Measurements from ENCODE around the gene METAP2.
"Not testable (repeated sequence)": the region's sequence is repeated elsewhere in the genome, so short reads cannot be mapped to it uniquely, and the experiment has no call there.

DNA sequence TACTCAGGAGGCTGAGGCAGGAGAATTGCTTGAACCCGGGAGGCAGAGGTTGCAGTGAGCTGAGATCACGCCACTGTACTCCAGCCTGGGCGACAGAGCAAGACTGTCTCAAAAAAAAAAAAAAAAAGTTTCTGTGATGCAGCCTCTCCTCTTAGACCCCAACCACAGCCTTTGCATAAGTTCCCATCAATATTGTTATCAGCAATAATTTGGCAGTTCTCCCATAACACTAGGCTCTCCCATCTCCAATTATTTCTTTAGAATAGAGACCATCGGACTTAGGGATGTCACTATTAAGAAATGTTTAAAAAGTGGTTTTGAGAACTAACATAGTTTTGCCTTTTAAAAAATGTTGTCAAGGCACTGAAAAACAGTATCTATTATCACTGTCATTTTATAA is 10.2 kb upstream of the METAP2 start:
- TF ChIP-seq CTCF (IDR thresholded peaks at IDR 0.05 in 4 of 5, conservative IDR thresholded peaks at IDR 0.05 in 1 of 5); POLR2A (IDR thresholded peaks at IDR 0.05): not testable (repeated sequence)
